ENCODE results near the gene STAU1. TPM values are rescaled to one million over a fixed set of nuclear protein-coding genes. Genes with fewer than 3 reads are reported as not detected.
A peak's percentile ranks its signal among the peaks of the same experiment; 100 is the strongest.
"Not testable (repeated sequence)": the region's sequence is repeated elsewhere in the genome, so short reads cannot be mapped to it uniquely, and the experiment has no call there.

The STAU1 gene
- total RNA-seq, 2 donors from 2014 or later: 73.2 to 94.7 TPM

DNA sequence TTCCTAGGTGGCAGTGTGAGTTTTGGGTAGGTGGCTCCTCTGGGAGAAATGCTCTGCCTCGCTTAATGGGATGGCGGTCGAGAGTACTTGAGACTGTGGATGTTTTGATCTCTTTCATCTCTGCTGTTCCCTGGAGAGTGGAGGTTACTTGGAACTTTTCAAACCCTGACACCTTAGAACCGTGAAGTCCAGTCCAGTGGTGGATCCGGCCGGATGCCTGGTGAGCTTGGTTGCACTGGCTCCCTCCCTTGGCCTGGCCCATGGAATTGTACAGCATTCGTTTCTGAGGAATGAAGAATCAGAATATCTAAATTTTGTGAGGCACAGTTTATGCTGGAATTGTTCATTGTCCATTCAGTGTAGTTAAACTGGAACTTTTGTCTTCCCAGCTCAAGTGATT lies 91.0 kb downstream of the STAU1 start:
- Histone ChIP-seq H3K9me3 (no peaks in the 10 kb centered on the region), H3K27ac (peak overlapping the region in 1 of 2 donors; percentile 60), H3K27me3 (replicated peaks; ENCODE audit: insufficient read depth) (no peaks in the 10 kb centered on the region), H3K4me1 (replicated peaks) (peaks cover 5% of the 10 kb centered on the region), H3K36me3 (peaks cover 0 to 3% of the 10 kb centered on the region in 2 donors), H3K4me3 (no peak overlapping the region)
- DNase-seq (ENCODE audit: low spot score): no peak
- intact Hi-C loops (cut with DNase I): no loop called here
- 90% methylated on average over 7 of the region's 7 CpGs for WGBS
- TF ChIP-seq POLR2A (IDR thresholded peaks at IDR 0.05) (no peak), CTCF (IDR thresholded peaks at IDR 0.05) (no peak), POLR2AphosphoS5 (IDR thresholded peaks at IDR 0.05) (no peak)

GRCh38 chr20:49096203-49096730 lies 91.9 kb downstream of the STAU1 start:
- Histone ChIP-seq H3K27ac (peak overlapping the region in 1 of 2 donors; percentile 60), H3K4me1 (replicated peaks) (peaks cover 5% of the 10 kb centered on the region), H3K36me3 (peaks cover 0 to 3% of the 10 kb centered on the region in 2 donors), H3K9me3 (no peaks in the 10 kb centered on the region), H3K4me3 (no peak overlapping the region), H3K27me3 (replicated peaks; ENCODE audit: insufficient read depth) (no peaks in the 10 kb centered on the region)
- DNase-seq (ENCODE audit: low spot score): no peak
- TF ChIP-seq POLR2A (IDR thresholded peaks at IDR 0.05) (no peak), CTCF (IDR thresholded peaks at IDR 0.05) (no peak), POLR2AphosphoS5 (IDR thresholded peaks at IDR 0.05) (no peak)
- intact Hi-C loops (cut with DNase I): no loop called here
- 69% methylated on average over 7 of the region's 7 CpGs for WGBS

- Histone ChIP-seq H3K36me3 (peaks cover 0 to 3% of the 10 kb centered on the region in 2 donors), H3K4me3 (no peak overlapping the region), H3K27me3 (replicated peaks; ENCODE audit: insufficient read depth) (no peaks in the 10 kb centered on the region), H3K4me1 (replicated peaks) (no peaks in the 10 kb centered on the region), H3K27ac (no peak overlapping the region), H3K9me3 (no peaks in the 10 kb centered on the region)
- no peak for DNase-seq (ENCODE audit: low spot score)
- TF ChIP-seq POLR2AphosphoS5 (IDR thresholded peaks at IDR 0.05) (no peak), CTCF (IDR thresholded peaks at IDR 0.05) (no peak), POLR2A (IDR thresholded peaks at IDR 0.05) (no peak)
- 80% methylated on average over 1 of the region's 1 CpG for WGBS
- intact Hi-C loops (cut with DNase I): no loop called here
Measured at GRCh38 chr20:49091762-49092161, 96.4 kb downstream of the STAU1 start.

GRCh38 chr20:49091104-49091503 lies 97.0 kb downstream of the STAU1 start:
- WGBS: 96% methylated on average over 8 of the region's 8 CpGs
- intact Hi-C loops (cut with DNase I): no loop called here
- no peak overlapping the region for H3K27ac ChIP-seq
- H3K27me3 ChIP-seq (replicated peaks; ENCODE audit: insufficient read depth): no peaks in the 10 kb centered on the region
- H3K9me3 ChIP-seq: no peaks in the 10 kb centered on the region
- no peak for DNase-seq (ENCODE audit: low spot score)
- no peak for TF ChIP-seq POLR2AphosphoS5 (IDR thresholded peaks at IDR 0.05)
- no peak for TF ChIP-seq POLR2A (IDR thresholded peaks at IDR 0.05)
- TF ChIP-seq CTCF (IDR thresholded peaks at IDR 0.05): no peak
- no peaks in the 10 kb centered on the region for H3K4me1 ChIP-seq (replicated peaks)
- H3K36me3 ChIP-seq: no peaks in the 10 kb centered on the region
- H3K4me3 ChIP-seq: no peak overlapping the region

- H3K27ac ChIP-seq; H3K36me3 ChIP-seq; DNase-seq (ENCODE audit: low spot score); H3K4me3 ChIP-seq; H3K9me3 ChIP-seq; intact Hi-C loops (cut with DNase I); H3K27me3 ChIP-seq (replicated peaks; ENCODE audit: insufficient read depth); H3K4me1 ChIP-seq (replicated peaks): not testable (repeated sequence)
- 92% methylated on average over 12 of the region's 12 CpGs for WGBS
Measured at GRCh38 chr20:49082295-49082694, 105.8 kb downstream of the STAU1 start.

All from prostate gland (tissue), 2 donors.